ENCODE results near the gene LCN6.

The LCN6 gene

GRCh38 chr9:136743639-136744211 is 4.6 kb downstream of the LCN6 start:
- no peak for DNase-seq (ENCODE audit: low read depth)

GRCh38 chr9:136742591-136743391 is 5.5 kb downstream of the LCN6 start, which contains the start of gene LCN10:
LCN10 (minus strand) TSS chr9:136742940; CDS start chr9:136742903, 37 bp downstream.
- no peak for DNase-seq (ENCODE audit: low read depth)

DNA sequence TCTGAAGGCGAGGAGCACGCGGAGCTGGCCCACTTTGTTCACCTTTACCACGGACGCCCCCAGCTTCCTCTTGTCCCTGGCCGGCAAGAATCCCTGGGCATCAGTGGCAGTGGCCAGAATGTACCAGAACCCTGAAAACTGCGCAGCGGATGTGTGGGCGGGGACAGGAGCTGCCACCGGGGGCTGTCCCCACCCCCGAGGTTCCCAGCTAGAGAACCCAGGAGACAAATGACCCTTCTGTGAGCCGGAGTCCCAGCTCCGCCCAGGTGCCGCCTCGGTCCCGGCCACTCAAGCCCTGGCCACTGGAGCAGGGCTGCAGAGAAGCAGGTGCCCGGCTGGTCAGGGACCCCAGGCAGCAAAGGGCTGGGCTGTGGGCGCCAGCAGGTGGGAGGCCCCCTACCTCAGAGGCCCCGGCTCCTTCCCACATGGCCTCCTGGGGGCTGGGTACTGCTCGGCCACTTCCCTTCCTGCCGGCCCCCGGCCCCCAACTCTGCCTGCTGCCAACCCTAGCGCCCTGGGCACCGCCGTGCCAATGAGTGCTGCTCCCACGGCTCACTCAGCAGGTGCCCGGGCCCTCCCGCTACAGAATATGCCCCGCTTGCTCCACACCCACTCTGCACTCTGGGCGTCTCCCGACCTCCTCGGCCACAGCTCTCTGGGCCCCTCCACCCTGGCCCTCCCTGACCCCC is 6.3 kb downstream of the LCN6 start:
- DNase-seq (ENCODE audit: low read depth), result no peak

GRCh38 chr9:136740971-136741882 is 7.1 kb downstream of the LCN6 start:
- DNase-seq (ENCODE audit: low read depth), result no peak

DNA sequence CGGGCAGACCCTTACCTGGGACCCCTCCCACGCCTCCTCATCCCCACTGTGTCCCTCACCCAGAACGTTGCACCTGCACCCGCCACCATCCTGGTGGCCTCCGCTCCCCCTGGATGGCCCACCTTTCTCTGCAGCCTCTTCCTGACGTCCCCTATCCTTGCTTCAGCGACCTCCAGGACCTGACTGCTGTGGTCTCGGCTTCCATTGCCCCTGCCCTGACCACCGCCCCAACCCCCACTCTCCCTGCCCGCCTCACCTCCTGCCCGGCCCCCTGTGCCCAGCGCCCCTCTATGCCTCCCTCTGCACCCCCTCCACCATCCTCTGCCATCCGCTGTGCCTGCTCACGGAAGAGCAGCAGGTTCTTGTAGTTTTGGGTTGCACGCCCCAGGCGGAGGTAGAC is 7.8 kb downstream of the LCN6 start:
- no peak for DNase-seq (ENCODE audit: low read depth)

DNA sequence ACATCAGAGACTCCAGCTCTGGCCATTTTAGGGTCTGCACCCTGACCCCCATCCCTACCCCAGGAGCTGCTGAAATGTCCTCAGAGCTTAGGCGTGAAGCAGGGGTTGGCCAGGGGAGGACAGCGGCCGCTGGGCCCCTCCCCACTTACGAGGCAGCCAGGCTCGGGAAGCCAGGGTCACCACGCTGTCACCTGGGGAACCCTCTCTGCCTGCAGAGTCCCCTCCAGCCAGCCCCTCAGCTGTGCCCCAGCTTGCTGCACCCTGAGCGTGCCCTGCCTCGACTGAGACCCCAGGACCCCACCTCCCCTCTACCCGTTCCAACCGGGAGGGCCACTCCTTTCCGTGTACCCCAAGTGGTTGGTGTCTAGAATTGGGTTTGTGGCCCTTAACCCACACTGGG is 8.3 kb downstream of the LCN6 start:
- DNase-seq (ENCODE audit: low read depth), result no peak

- DNase-seq (ENCODE audit: low read depth), result no peak
Measured at GRCh38 chr9:136739509-136739908, 8.8 kb downstream of the LCN6 start.

- DNase-seq (ENCODE audit: low read depth), result no peak
Measured at GRCh38 chr9:136738960-136739359, 9.4 kb downstream of the LCN6 start.

DNA sequence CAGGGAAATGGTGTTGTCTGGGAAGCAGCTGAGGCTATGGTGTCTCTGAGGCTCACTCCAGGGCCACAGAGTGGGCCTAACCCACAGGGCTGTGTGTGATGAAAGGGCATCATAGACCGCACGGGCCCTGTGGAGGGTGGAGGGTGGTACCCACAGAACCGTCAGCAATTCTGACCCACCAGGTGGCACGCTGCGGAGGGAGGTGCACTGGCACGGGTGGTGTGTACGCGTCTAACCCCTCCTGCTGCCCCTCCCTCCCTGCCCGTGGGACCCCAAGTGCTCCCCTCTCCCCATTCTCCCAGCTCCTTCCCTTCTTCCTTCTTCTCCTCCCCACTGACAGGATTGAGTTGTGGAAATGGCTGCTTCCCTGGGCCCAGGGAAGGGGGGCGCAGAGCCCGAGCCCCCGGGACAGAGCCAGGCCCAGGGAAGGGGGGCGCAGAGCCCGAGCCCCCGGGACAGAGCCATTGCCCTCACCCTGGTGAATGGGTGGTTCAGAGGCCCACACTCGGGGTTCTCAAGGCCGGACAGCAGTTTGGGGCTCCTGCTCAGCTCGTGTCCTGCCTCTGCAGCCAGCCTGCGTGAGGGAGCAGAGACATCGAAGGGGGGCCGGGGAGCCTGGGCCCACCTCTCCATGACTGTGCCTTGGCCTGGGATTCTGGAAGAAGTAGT is 12.4 kb downstream of the LCN6 start:
- no peak for DNase-seq (ENCODE audit: low read depth)

DNA sequence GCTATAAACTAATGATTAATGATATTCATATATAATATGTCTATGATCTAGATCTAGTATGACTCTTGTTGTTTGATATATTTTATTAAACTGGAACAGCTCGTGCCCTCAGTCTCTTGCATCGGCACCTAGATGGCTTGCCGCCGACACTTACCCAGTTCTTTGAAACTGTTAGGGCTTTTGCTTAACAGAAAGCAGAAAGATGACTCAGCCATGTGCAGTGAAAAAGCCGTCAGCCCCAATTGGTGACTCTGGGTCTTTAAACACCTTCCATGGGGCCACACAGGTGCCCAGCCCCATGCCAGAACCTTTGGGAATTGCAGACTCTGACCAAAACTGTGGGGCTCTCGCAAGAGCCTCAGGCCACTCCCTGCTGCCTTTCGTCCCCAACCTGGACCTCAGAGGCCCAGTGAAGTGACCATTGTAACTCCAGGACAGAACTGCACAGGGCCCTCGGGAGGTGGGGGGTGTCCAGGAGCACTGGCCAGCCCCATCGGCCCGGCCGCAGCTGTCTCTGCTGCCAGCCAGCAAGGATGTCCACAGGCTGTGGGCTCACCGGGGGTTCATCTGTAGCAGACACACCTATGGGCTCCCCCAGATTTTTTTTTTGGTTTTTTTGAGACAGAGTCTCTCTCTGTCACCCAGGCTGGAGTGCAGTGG is 13.4 kb downstream of the LCN6 start:
- DNase-seq (ENCODE audit: low read depth), result no peak

DNA sequence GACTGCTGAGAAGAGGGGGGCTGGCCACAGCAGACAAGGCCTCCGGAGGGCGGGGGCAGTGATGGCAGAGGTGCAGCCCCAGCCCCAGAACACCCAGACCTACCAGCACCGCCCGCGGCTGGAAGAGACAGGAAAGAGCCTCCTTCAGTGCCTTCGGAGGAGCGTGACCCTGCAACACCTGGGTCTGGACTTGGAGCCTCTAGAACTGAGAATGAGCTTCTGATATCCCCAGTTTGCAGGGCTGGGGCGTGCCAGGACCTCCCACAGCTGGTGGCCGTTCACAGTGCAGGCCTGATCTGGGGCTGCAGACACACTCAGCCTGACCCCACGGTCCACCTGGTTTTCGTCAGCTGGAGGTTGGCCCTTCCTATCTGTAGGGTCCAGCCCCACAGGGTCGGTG is 14.7 kb downstream of the LCN6 start:
- no peak for DNase-seq (ENCODE audit: low read depth)

DNA sequence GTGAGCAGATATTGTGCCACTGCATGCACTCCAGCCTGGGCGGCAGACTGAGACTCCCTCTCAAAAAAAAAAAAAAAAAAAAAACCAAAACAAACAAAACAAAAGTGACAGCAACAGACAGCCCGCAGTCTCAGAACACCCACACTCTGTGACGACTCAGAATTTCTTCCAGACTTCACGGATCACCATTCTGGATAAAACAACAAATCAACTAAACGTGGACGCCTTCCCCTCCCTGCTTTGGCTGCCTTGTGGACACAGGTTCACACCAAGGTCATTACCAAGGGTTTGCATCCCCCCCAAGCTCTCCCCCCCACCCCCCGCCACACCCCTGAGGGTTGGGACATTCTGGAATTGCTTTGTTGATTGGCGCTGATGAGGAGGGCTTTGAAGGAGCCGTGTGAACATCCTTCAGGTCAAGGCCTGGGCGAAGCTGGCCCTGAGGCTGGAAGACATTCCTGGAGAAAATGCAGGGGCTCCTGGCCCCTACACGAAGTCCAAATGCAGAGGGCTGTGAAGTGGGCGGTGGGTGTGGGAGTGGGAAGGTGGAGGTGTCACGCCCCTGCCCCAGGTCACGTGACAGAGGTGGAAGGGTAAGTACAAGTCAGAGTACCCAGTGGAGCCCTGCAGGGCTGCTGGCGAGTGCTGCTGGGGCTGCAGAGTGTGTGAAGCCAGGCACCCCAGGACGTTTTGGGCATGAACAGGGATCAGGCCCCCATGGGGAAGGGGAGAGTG is 15.7 kb downstream of the LCN6 start:
- no peak for DNase-seq (ENCODE audit: low read depth)

GRCh38 chr9:136729926-136730325 is 18.4 kb downstream of the LCN6 start:
- DNase-seq (ENCODE audit: low read depth), result no peak

GRCh38 chr9:136729144-136729543 is 19.2 kb downstream of the LCN6 start:
- no peak for DNase-seq (ENCODE audit: low read depth)

DNA sequence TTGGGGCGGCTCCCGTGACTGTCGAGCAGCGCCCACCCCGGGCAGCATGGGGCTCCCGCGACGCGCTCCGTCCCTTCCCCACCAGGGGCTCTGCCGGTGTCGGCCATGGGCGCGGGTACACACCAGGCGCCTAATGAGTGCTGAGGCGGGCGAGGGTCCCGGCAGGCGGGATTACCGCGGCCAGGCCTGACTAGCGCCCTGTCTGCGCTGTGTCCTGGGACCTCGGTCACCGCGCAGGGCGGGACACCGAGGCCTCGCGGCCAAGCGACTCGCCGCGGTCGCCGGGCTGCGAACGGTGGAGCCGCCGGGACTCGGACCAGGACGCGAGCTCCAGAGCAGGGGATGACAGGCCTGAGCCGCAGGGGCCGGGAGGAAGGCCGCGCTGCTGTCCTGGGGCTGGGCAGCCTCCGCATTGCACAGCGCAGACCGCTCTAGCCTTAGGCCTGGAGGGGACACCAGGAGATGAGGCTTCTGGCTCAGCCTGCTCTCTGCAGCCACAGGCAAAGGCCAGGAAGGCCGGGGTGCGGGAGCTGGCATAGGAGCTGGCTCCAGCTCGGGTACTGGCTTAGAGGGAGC is 19.7 kb downstream of the LCN6 start:
- DNase-seq (ENCODE audit: low read depth), result no peak

DNA sequence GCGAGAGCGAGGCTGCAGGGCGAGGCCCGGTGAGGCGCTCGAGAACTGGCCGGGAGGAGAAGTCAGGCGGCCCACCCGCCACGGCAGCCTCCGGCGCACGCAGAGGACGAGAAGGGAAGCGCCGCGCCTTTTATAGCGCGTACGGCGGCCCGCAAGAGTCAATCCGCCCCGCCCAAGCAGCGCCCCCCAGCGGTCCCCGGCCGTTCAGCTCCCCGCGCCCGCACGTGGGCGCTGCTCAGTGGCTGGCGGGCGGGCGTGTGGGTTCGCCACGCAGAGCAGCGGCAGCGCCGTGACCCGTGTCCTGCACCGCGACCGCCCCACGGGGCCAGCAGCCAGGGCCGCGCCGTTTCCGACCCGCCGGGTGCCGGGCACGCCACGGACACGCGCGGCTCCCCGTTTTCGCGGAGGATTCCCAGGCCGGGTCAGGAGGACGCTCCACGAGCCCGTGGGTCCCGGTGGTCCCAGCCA is 20.2 kb downstream of the LCN6 start:
- DNase-seq (ENCODE audit: low read depth), result peak; percentile 84

DNA sequence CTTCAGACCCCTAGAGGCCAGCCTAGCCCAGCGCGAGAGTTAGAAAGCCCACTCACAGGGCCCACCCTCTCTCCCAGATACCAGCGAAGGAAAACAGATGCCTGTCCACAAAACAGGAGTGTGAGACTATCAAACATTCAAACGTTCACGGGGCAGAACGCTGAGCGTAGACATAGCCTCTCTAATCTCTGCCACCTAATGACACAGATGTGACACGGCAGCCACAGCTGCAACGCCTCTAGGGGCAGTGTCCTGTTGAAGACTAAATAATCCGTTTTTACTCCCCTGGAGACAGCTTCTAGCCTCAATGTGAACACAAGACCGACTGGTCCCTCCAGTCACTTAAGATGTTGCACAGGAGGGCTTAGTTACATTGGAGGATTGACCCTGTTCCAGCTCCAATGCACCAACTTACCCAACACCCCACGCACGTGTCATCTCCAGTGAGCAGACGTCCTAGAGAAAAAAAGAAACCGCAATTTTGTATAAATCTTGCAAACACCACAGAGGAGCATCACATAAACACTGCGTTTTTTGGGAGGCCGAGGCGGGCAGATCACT is 21.6 kb downstream of the LCN6 start:
- DNase-seq (ENCODE audit: low read depth), result no peak

GRCh38 chr9:136726118-136726517 is 22.2 kb downstream of the LCN6 start:
- no peak for DNase-seq (ENCODE audit: low read depth)

GRCh38 chr9:136725612-136726011 is 22.7 kb downstream of the LCN6 start:
- DNase-seq (ENCODE audit: low read depth), result no peak

GRCh38 chr9:136724772-136725171 is 23.6 kb downstream of the LCN6 start:
- no peak for DNase-seq (ENCODE audit: low read depth)
